ENCODE data around the gene TUSC2. TPM values are rescaled to one million over a fixed set of nuclear protein-coding genes. Genes with fewer than 3 reads are reported as not detected.

The TUSC2 gene
- total and polyA plus RNA-seq, 2 of the 13 experiments (the other 11 are each of a cell fraction or from before 2014, with no cell fraction given), result 36.7 to 39.1 TPM

DNA sequence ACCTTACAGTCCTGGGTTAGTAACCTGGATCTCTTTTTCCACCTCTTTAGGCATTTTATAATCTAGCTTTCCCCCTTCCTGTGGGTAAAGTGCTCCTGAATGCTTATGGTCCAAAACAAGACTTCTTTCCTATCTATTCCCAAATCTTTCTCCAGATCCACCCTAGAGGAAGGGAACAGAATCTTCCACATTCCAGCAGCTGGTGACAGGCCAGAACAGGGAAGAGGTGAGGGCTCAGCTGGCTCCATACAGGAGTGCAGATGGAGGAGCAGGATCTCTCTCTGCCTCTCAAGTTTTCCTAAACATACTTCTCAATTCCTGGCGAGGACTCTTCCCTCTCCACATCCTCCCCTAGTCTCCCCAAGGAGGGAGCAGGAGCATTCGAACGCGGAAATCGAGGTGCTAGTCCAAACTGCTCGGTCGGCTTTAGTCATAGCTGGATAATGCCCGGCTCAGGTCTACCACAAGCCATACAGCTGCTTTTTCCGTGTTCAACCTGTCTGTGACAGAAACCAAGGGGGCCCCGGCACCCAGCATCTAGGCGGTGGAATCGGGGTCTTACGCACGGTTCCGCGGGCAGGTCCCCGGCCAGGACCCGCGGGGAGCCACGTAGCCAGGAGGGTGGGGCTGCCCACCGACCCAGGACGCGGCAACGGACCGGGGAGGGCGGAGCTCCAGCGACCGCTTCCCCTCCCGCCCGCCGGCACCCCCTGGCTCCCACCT is 8.6 kb upstream of the TUSC2 start (continued):
- TF ChIP-seq, protein P1, sequence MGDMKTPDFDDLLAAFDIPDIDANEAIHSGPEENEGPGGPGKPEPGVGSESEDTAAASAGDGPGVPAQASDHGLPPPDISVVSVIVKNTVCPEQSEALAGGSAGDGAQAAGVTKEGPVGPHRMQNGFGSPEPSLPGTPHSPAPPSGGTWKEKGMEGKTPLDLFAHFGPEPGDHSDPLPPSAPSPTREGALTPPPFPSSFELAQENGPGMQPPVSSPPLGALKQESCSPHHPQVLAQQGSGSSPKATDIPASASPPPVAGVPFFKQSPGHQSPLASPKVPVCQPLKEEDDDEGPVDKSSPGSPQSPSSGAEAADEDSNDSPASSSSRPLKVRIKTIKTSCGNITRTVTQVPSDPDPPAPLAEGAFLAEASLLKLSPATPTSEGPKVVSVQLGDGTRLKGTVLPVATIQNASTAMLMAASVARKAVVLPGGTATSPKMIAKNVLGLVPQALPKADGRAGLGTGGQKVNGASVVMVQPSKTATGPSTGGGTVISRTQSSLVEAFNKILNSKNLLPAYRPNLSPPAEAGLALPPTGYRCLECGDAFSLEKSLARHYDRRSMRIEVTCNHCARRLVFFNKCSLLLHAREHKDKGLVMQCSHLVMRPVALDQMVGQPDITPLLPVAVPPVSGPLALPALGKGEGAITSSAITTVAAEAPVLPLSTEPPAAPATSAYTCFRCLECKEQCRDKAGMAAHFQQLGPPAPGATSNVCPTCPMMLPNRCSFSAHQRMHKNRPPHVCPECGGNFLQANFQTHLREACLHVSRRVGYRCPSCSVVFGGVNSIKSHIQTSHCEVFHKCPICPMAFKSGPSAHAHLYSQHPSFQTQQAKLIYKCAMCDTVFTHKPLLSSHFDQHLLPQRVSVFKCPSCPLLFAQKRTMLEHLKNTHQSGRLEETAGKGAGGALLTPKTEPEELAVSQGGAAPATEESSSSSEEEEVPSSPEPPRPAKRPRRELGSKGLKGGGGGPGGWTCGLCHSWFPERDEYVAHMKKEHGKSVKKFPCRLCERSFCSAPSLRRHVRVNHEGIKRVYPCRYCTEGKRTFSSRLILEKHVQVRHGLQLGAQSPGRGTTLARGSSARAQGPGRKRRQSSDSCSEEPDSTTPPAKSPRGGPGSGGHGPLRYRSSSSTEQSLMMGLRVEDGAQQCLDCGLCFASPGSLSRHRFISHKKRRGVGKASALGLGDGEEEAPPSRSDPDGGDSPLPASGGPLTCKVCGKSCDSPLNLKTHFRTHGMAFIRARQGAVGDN (CRISPR knock-in tag; IDR thresholded peaks at IDR 0.05), result no peak
- TF ChIP-seq AHR (CRISPR knock-in tag; IDR thresholded peaks at IDR 0.05) (no peak), KDM5A (IDR thresholded peaks at IDR 0.05; ENCODE audit: borderline replicate concordance, low read length) (0 out of 2 replicates have a peak, but pooled peaks have one; percentile 8), ZNF614 (CRISPR knock-in tag; IDR thresholded peaks at IDR 0.05; ENCODE audit: borderline replicate concordance) (no peak), ZBTB21 (CRISPR knock-in tag; IDR thresholded peaks at IDR 0.05) (no peak), ZNF619 (CRISPR knock-in tag; IDR thresholded peaks at IDR 0.05) (no peak), ZNF746 (CRISPR knock-in tag; IDR thresholded peaks at IDR 0.05) (no peak), TARDBP (CRISPR knock-in tag; IDR thresholded peaks at IDR 0.05) (no peak), ZNF101 (CRISPR knock-in tag; IDR thresholded peaks at IDR 0.05; ENCODE audit: borderline replicate concordance, low read depth) (0 out of 2 replicates have a peak, but pooled peaks have one; percentile 13), MTA3 (CRISPR knock-in tag; IDR thresholded peaks at IDR 0.05) (no peak), ZSCAN30 (CRISPR knock-in tag; IDR thresholded peaks at IDR 0.05) (no peak), NFIC (IDR thresholded peaks at IDR 0.05; ENCODE audit: low read length) (no peak), MBNL3 (CRISPR knock-in tag; conservative IDR thresholded peaks at IDR 0.05) (no peak), ZNF451 (CRISPR knock-in tag; IDR thresholded peaks at IDR 0.05) (no peak), HMG20A (CRISPR knock-in tag; IDR thresholded peaks at IDR 0.05; ENCODE audit: borderline replicate concordance) (no peak), STAT5B (CRISPR knock-in tag; IDR thresholded peaks at IDR 0.05) (no peak), ZNF674 (CRISPR knock-in tag; IDR thresholded peaks at IDR 0.05; ENCODE audit: low read depth) (0 out of 2 replicates have a peak, but pooled peaks have one; percentile 18)
- TF ChIP-seq, protein P2, sequence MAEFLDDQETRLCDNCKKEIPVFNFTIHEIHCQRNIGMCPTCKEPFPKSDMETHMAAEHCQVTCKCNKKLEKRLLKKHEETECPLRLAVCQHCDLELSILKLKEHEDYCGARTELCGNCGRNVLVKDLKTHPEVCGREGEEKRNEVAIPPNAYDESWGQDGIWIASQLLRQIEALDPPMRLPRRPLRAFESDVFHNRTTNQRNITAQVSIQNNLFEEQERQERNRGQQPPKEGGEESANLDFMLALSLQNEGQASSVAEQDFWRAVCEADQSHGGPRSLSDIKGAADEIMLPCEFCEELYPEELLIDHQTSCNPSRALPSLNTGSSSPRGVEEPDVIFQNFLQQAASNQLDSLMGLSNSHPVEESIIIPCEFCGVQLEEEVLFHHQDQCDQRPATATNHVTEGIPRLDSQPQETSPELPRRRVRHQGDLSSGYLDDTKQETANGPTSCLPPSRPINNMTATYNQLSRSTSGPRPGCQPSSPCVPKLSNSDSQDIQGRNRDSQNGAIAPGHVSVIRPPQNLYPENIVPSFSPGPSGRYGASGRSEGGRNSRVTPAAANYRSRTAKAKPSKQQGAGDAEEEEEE (CRISPR knock-in tag; IDR thresholded peaks at IDR 0.05; ENCODE audit: borderline replicate concordance), result no peak
- TF ChIP-seq, protein P3, sequence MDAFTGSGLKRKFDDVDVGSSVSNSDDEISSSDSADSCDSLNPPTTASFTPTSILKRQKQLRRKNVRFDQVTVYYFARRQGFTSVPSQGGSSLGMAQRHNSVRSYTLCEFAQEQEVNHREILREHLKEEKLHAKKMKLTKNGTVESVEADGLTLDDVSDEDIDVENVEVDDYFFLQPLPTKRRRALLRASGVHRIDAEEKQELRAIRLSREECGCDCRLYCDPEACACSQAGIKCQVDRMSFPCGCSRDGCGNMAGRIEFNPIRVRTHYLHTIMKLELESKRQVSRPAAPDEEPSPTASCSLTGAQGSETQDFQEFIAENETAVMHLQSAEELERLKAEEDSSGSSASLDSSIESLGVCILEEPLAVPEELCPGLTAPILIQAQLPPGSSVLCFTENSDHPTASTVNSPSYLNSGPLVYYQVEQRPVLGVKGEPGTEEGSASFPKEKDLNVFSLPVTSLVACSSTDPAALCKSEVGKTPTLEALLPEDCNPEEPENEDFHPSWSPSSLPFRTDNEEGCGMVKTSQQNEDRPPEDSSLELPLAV (CRISPR knock-in tag; conservative IDR thresholded peaks at IDR 0.05; ENCODE audit: low read depth), result peak; percentile 81; the same call in 1 of the 2 replicates
- TF ChIP-seq, protein P4, sequence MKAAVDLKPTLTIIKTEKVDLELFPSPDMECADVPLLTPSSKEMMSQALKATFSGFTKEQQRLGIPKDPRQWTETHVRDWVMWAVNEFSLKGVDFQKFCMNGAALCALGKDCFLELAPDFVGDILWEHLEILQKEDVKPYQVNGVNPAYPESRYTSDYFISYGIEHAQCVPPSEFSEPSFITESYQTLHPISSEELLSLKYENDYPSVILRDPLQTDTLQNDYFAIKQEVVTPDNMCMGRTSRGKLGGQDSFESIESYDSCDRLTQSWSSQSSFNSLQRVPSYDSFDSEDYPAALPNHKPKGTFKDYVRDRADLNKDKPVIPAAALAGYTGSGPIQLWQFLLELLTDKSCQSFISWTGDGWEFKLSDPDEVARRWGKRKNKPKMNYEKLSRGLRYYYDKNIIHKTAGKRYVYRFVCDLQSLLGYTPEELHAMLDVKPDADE (CRISPR knock-in tag; IDR thresholded peaks at IDR 0.05), result no peak

Data from HepG2 (cell line).